NCI-H2081 treated with DMSO at 0.1 percent for 48 hours (cell line): ENCODE measurements around the gene PTPRK.

Source experiments
- DNase-seq: peaks from one replicate; lab custom pipeline; 2025; lab: John Stamatoyannopoulos, UW

PTPRK gene

DNA sequence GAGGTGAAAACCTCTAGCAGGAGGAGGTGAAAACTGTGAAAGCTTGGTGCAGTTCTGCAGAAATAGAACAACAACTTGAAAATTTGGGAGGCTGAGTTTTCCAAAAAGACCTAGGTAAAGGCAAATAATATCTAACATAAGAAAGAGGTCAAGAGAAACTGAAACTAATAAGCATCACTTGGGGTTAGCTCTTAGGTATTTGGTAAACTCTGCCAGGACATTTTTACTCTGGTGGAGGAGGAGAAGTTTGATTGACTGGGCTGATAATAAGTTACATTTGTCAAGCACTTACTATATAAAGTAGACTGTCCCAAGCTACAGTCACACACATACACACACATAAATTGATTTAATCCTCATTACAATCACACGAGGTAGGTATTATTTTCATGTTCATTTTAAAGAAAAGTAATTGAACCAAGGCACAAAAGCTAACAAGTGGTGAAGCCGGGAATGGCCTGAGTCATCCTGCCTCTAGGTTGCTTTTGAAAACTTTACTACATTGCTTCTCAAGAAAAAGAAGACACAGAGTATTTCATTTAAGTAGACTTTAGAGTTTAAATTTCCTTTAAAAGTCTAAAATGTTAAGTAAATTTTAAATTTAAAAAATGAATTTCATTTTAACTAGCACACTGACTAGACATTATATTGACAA is 275.5 kb downstream of the PTPRK start:
- no peak for DNase-seq

DNA sequence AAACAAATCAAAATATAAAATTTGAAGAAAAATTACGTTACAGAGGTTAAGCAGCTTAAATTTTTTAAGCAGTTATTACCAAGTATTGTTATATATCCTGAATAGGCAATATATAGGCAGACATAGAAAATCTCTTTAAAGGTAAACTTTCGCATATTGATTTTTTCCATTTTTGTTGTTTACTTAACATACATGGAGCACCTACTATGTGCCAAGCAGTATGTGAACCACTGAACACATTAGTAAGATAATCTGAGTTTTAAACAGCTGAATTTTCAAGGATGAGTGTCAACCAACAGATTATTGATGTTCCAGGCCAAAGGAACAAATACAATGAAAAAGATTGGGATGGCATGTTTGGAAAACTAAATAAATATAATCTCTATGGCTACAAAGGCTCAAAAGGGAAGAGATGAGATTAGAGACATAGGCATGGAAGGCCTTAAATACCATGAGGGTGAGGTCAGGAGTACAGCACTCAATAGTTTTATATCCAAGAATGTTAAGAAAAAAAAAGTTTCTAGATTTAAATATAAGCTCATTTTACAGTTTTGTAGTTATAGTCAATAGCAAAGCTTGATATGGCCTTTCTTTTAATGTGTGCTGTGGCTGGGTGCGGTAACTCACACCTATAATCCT is 277.5 kb downstream of the PTPRK start:
- no peak for DNase-seq

DNA sequence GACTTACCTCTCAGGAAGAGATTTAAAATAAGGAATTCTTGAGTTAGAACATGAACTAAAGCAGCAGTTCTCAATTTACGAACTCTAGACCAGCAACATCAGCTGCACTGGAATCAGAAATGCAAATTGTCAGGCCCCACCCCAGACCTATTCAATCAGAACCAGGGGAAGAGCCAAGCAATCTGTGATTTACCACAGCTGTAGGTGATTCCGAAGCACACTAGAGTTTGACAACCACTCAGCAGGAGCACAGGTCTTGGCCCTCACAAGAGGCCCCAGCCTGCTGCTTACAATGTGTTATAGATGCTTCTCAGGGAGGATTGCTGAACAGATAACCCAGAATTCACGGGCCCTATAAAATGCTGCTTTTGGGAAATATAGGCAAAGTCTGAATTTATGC is 279.2 kb downstream of the PTPRK start:
- DNase-seq: no peak

DNA sequence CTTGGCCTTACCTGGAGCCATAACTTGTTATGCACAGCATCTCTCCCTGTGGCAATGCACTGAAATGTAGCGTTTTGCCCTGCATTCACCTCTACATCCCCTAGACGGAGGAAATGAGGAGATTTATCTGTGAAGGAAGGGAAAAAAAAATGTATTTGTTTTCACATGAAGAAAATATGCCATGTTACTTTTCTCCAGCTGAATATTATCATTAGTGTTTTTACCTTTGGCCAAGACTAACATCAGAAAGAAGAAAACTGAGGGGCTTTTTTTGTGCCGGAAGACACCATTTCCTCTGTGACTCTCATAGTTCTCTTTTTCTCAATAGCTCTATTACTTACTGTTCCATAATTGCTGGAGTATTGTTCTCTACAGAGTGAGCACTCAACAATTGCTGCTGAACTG is 280.4 kb downstream of the PTPRK start:
- DNase-seq: no peak

DNA sequence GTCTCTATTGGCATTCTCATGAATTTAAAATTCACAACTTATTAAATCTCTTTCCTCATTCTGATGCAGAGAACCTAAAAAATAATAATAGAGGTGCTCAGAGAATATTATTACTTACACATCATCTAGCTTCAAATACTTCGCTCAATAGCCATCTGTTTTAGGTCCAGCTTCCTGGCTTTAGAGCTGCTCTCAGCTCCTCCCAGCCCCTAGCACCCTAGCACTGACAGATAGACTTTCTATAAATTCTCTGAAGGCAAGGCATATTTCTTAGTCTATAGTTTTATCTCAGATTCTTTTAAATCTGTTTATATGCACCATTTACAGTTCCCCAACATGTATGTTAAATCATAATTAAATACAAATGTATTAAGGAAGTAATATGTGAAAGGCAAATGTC is 281.3 kb downstream of the PTPRK start:
- DNase-seq: no peak

DNA sequence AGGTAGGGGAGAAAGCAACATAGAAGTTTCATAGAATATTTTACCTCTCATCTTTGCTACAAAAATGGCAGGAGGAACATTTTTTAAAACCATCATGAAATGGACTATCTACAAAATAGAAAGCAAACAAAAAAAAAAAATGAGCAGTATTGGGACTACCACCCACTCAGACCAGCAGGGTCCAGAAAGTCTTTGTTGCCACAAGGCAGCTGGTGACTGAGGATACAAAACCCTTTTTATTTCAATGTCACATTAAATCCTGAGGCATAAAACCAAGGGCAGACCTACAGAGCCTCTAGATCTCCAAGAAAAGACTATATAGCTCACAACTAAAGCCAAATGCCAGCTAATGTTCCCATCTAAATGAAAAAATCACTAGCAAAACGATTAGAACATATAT is 282.2 kb downstream of the PTPRK start:
- no peak for DNase-seq

DNA sequence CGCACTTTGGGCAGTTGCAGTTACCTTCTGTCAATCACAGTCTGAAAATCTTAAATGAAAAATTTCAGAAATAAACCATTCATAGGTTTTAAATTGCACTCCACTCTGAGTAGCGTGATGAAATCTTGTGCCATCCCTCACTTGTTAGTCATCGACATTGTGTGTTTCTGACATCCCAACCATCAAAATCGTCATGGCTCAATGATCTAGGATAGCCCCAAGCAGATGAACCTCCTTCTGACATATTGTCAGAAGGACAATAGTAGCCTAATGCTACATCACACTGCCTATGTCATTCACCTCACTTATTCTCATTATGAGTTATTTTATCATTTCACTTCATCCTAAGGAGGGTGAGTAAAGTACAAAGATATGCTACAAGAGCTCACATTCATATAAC is 284.8 kb downstream of the PTPRK start:
- DNase-seq: no peak

DNA sequence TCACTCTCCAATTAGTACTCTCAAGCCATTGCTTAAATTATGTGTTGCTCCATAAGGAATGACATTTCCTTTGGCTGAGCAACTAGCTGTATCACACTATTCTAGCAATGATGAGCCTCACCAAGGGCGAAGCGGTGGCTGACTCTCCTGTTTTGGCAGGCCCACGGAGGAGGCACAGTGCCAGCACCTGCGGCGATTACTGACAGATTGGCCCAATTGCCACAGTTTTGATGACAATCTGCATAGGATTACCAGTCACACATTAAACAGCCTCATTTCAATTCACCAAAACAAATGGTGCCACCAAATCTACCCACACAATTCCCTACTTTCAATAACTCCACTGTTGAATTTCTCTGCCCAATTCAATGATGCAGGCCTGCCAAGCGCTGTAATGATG is 286.9 kb downstream of the PTPRK start:
- DNase-seq: peak; percentile 87

DNA sequence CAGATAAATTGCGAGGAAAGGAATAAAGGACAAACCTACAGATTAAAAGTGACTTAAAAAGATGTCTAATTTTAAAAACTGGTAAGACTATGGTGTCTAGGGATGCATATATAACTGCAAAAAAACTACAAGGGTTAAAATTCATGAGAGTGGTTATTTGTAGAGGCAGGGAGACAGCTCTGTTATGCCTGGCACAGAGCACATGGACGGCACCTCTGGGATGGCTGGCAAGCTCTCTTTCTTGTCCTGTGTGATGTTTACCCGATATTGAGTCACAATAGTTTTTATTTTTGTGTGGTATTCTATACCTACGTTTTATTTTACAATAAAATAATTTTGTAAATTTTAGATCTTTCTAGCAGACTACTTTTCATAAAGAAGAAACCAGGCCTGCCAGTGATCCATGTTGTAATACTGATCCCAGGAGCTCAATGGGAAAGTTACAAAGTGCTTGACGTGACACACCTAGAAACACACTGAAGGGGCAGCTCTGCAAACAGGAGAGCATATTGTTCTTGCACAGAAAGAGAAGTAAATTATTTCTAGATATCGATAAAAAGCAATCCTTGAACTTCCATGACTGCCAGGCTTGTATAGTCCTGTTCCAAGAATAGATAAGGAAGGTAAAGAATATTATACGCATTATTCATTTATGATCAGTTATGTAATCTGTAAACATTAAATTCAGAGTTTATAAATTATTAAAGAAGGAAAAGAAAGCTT is 290.0 kb downstream of the PTPRK start:
- no peak for DNase-seq

DNA sequence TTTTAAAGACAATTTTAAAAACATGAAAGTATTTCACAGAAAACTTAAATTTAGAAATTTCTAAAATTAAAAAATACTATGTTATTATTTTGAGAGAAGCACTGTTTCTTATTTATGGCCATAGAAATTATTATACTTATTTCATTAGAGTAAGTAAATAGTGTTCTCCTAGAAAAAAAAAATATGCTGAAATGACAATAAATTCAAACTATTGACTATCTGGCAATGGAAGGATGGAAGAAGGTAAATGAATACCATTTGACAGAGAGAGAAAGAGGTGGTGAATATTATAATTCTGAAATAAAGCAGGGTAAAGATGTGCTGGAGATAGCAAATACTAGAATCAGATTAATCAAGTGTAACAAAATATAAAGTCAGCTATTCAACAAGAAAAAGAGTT is 294.8 kb downstream of the PTPRK start:
- no peak for DNase-seq

DNA sequence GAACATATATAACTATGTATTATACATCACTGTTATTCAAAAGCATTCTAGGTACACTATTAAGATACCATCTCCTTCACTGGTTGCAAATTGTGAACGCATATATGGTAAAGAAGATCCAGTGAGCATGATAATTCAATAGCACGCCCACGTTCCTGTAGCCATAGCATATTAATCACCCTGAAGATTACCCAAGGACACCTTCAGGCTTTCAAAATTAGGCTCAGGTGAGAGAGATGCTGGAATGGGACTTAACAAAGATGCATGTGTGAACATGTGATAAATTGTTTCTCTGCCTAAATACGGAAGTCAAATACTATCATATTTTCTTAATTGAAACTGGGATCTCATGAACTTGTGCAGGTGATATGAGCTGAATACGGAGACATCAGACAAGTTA is 303.5 kb downstream of the PTPRK start:
- DNase-seq: no peak

DNA sequence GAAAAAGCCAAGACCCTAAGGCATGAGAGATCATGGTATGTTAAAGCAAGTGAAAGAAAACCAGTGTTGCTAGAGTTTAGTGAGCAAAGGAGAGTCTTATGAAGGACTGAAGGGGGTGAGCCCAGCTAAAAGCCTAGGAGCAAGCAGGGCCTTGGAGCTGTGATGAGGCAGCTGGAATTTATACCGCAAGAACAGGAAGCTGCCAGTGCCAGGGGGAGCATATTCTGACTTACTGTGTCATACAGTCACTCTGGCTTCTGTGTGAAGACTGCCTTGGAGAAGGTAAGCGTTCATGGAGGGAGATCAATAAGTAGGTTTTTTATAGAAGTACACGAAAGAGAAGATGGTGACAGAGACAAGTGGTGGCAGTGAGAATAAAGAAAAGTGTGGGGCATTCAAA is 310.6 kb downstream of the PTPRK start:
- DNase-seq: no peak

DNA sequence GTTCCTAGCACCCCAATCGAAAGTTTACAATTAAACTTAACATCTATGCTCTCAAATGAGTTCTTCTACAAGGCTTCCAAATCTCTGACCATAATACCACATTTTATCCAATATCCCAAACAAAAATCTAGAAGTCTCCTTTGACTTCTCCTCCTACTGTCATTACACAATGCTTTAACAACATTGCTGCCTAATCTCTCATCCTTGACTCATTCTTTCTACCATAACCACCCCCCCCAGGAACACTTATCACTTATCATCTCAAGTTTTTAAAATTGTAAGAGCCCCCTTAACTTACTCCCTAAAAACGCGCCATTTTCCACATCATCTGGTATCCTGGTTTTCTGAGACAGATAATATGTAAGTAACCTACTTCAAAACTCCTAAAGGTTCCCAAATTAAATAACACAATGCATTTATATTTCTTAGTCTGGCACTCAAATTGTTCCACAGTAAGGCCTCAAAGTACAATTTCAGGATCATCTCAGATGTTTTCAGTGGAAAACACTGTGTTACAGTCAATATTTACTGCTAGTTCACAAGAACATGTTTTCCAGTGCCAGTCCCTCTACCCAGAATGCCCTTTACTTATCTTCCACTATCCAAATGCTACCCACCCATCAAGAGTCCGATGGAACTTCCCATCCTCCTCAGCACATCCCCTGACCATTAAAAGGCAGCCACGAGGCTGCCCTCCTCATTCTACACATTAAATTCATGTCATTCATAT is 311.4 kb downstream of the PTPRK start:
- DNase-seq: no peak

DNA sequence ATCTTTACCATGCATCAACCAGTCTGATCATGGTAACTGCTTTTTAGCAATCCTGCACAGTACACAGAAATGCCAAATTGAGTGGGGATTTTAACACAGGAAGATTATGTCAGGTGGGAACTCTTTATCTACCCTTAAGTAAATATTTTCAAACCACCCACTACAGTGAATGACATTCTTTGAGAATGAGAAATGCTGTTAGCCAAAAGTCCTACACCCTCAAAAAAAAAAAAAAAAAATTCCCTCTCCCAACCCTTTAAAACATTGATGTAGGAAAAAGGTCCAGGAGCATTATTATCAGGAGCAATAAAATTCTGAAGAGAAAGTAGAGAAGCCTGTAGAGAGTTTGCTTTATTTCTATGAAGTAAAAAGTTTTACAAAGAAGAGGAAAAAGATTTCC is 312.3 kb downstream of the PTPRK start:
- no peak for DNase-seq

DNA sequence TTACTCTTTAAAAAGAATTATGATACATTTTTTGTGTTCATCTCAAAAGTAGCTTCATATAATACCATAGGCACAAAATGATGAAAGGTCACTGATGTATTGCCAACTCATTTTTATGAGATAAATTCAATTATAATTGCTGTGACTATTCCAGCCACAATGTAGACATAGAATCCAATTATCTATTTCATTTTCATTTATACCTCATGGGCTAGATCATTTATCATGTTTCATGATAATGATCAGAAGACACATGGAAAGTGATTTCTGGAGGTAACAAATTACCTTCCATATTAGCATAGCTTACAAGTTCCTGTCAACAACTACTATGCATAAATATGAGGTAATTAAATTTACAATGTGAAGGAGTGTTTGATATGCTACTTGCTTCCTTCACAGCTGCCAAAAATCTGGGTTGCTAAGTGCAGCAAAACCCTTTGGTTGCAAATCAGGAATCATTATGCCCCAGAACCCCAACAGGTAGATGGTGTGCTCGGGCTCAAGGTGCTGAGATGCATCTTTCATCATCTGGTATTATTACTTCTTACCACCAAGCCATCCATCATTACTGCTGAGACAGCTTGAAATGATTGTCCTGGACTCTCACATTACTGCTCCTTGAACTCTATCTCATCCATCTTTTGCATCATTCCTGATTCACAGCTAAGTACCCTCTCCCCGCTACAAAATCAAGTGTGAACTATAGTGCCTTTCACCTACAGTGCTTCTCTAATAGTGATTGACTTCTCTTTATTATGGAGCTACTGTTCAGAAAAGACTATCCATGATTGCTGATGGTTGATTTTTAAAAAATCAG is 313.6 kb downstream of the PTPRK start:
- DNase-seq: no peak

DNA sequence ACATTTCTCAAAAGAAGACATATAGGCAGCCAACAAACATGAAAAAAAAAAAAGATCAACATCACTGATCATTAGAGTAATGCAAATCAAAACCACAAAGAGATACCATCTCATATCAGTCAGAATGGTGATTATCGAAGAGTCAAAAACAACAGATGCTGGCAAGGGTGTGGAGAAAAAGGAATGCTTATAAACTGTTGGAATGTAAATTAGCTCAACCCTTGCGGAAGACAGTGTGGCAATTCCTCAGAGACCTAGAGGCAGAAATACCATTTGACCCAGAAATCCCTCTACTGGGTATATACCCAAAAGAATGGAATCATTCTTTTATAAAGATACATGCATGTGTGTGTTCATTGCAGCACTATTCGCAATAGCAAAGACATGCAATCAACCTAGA is 315.8 kb downstream of the PTPRK start:
- DNase-seq: no peak

DNA sequence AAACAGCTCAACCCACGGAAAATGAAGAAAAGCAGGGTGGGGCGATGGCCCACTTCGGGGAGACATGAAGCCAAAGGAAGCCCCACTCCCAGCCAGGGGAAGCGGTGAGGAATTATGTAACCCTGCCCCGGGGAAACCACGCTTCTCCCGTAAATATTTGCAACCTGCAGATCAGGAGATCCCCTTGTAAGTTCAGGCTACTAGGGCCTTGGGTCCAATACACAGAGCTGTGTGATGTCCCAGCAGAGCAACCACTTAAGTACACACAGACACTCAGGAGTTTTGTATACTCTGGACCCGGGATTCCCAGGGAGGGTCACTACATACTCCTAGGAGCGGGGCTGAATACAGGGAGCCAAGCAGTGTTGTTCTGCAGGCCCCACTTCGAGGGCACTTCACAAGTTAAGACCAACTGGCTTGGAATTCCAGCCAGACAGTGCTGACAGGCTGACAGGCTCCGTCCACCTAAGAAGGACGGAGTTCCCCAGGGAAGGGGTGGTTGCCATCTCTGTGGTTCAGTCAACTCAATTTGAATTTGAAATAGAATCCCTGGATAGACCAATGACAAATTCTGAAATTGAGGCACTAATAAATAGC is 318.1 kb downstream of the PTPRK start:
- DNase-seq: no peak

DNA sequence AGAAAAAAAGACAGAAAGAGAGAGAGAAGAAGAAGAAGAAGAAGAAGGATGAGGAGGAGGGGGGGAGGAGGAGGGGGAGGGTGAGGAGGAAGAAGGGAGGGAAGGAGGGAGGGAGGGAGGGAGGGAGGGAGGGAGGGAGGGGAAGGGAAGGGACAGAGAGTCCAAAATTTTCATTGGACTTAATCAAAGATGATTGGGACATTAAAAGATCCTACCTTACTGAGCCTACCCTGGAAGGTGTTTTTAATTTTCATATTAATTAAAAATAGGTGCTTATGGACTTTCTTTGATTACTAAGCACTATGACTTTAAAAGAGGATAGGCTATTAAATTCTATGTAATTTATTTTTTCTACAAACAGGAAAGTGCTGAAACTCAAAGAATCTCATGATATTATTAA is 319.6 kb downstream of the PTPRK start:
- no peak for DNase-seq

DNA sequence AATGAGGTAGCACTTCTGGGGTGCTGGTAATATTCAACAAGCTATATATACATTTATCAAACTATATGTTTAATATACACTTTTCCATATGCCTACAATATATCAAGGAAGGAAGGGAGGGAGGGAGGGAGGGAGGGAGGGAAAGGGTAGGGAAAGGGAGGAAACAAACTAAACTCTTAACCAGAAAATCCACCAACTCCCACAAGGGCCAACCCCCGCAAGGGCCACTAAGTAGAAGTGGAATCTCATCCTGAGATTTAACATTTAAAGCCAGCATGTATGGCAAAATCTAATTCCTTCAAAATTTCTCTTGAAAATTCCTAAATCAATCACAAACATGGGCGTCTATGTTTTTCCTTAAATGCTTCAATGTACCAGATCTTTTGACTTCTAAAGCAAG is 320.9 kb downstream of the PTPRK start:
- DNase-seq: no peak

DNA sequence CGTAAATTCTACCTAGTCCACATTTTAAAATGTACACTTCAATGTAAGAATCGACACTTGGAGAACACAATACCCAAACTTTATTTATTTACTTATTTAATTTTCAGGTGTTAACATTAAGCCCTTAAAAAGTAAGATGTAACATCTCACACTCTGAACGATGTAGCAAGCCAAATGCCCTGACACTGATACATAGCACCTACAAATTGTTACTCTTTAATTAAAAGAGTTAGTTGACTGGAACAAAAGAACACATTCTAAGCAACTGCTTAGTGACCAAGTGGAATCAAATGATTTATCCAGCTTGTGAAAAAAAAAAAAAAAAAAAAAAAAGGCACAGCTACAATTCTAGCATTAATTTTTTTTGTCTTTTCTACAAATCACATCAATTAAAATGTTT is 327.4 kb downstream of the PTPRK start:
- DNase-seq: no peak

DNA sequence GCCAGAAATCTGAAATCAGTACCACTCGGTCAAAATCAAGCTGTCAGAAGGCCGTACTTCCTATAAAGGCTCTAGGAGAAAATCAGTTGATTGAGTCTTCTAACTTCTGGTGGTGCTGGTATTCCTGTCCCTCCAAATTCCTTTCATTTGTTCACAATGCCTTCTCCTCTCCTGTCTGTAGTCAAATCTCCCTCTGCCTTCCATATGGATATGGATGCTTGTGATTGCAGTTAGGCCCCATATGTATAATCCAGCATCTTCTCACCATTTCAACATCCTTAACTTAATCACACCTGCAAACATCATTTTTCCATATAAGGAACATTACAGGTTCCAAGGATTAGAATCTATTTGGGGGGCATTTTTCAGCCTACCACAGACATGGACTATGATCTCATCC is 331.7 kb downstream of the PTPRK start:
- no peak for DNase-seq

DNA sequence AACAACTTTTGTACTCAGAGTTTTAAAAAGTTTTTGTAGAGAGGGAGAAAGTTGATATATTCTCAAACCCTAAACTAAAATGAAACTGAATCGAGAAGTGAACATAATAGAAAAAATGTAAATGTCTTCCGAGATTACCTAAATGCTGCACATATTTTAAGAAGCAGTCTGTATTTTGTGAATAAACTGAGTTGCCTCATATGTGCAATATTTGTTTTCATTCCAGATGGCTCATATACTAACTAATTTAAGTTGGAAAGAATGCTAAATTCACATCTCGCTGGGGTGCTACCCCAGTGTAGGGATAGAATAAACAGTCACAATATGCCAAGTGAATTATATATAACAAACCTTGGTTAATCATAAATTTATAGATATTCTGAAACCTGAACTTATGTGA is 333.7 kb downstream of the PTPRK start:
- no peak for DNase-seq
